Measurements from ENCODE around the gene PIP5K1C. TPM values are rescaled to one million over a fixed set of nuclear protein-coding genes. Genes with fewer than 3 reads are reported as not detected.

The PIP5K1C gene
- total and polyA plus RNA-seq, 9 of the 15 experiments (the other 6 are each of a cell fraction or from before 2014, with no cell fraction given): 0.38 to 22.1 (median 4.1) TPM

DNA sequence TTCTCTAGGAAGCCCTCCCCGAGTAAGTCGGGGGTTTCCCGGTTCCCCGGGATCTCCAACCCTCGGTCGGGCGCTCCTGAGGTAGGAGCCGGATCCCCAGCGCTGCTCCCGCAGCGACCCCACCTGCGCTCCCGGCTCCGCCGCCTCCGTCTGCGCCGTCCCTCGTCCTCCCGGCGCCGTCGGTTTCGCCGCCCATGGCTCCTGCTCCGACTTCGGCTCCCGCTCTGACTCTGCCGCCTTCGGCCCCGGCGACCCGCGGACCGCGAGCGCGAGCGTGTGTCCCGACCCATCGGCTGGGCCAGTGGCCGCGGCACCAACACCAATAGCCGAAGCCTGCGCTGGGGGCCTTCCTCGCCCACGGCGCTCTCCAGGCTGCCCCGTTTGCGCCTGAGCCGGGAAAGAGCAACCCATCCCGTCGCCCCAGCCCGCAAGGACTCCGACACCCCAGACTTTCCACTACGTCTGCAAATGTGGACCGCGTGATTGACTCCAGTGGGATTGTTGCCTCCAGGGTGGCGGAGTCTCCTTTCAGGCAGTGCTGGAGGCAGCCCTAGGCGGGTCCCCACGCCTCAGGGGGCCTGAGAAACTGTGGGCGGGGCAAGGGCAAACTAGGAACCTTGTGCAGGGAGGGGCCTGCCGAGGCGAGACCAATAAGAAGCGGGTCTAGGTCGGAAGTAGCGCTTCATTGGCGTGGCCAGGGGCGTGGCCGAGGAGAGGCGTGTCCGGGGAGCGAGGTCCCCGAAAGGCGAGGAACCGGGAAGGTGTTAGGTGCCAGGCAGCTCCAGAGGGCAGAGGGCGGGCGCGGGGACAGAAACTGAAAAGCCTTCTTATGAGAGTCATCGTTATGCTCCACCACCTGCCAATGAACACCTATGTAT lies 73.6 kb downstream of the PIP5K1C start, which contains the start of gene CACTIN (continued):
- TF ChIP-seq, protein P1, sequence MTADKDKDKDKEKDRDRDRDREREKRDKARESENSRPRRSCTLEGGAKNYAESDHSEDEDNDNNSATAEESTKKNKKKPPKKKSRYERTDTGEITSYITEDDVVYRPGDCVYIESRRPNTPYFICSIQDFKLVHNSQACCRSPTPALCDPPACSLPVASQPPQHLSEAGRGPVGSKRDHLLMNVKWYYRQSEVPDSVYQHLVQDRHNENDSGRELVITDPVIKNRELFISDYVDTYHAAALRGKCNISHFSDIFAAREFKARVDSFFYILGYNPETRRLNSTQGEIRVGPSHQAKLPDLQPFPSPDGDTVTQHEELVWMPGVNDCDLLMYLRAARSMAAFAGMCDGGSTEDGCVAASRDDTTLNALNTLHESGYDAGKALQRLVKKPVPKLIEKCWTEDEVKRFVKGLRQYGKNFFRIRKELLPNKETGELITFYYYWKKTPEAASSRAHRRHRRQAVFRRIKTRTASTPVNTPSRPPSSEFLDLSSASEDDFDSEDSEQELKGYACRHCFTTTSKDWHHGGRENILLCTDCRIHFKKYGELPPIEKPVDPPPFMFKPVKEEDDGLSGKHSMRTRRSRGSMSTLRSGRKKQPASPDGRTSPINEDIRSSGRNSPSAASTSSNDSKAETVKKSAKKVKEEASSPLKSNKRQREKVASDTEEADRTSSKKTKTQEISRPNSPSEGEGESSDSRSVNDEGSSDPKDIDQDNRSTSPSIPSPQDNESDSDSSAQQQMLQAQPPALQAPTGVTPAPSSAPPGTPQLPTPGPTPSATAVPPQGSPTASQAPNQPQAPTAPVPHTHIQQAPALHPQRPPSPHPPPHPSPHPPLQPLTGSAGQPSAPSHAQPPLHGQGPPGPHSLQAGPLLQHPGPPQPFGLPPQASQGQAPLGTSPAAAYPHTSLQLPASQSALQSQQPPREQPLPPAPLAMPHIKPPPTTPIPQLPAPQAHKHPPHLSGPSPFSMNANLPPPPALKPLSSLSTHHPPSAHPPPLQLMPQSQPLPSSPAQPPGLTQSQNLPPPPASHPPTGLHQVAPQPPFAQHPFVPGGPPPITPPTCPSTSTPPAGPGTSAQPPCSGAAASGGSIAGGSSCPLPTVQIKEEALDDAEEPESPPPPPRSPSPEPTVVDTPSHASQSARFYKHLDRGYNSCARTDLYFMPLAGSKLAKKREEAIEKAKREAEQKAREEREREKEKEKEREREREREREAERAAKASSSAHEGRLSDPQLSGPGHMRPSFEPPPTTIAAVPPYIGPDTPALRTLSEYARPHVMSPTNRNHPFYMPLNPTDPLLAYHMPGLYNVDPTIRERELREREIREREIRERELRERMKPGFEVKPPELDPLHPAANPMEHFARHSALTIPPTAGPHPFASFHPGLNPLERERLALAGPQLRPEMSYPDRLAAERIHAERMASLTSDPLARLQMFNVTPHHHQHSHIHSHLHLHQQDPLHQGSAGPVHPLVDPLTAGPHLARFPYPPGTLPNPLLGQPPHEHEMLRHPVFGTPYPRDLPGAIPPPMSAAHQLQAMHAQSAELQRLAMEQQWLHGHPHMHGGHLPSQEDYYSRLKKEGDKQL (CRISPR knock-in tag; IDR thresholded peaks at IDR 0.05; ENCODE audit: borderline replicate concordance): 0 out of 2 replicates have a peak, but pooled peaks have one; percentile 41
- peak; percentile 89 for TF ChIP-seq HCFC1 (IDR thresholded peaks at IDR 0.05; ENCODE audit: low read depth, low read length)
- TF ChIP-seq, protein P2, sequence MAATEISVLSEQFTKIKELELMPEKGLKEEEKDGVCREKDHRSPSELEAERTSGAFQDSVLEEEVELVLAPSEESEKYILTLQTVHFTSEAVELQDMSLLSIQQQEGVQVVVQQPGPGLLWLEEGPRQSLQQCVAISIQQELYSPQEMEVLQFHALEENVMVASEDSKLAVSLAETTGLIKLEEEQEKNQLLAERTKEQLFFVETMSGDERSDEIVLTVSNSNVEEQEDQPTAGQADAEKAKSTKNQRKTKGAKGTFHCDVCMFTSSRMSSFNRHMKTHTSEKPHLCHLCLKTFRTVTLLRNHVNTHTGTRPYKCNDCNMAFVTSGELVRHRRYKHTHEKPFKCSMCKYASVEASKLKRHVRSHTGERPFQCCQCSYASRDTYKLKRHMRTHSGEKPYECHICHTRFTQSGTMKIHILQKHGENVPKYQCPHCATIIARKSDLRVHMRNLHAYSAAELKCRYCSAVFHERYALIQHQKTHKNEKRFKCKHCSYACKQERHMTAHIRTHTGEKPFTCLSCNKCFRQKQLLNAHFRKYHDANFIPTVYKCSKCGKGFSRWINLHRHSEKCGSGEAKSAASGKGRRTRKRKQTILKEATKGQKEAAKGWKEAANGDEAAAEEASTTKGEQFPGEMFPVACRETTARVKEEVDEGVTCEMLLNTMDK (IDR thresholded peaks at IDR 0.05; ENCODE audit: borderline replicate concordance, insufficient read depth, low read depth, low read length, poor library complexity, severe bottlenecking): no peak
- no peak for TF ChIP-seq MECOM (CRISPR knock-in tag; IDR thresholded peaks at IDR 0.05)
- no peak for TF ChIP-seq STAT5A (IDR thresholded peaks at IDR 0.05; ENCODE audit: borderline replicate concordance, low read length)
- TF ChIP-seq EP300 (IDR thresholded peaks at IDR 0.05; ENCODE audit: low read length): 0 out of 2 replicates have a peak, but pooled peaks have one; percentile 23
- no peak for TF ChIP-seq U2AF2 (optimal IDR thresholded peaks at IDR 0.05; ENCODE audit: low read depth, low read length)
- no peak for TF ChIP-seq JUN (IDR thresholded peaks at IDR 0.05; ENCODE audit: borderline replicate concordance, low read depth, low read length)
- TF ChIP-seq JUN (CRISPR knock-in tag; IDR thresholded peaks at IDR 0.05; ENCODE audit: borderline replicate concordance): no peak; the same call in 1 of the 2 replicates
- TF ChIP-seq, protein P3, sequence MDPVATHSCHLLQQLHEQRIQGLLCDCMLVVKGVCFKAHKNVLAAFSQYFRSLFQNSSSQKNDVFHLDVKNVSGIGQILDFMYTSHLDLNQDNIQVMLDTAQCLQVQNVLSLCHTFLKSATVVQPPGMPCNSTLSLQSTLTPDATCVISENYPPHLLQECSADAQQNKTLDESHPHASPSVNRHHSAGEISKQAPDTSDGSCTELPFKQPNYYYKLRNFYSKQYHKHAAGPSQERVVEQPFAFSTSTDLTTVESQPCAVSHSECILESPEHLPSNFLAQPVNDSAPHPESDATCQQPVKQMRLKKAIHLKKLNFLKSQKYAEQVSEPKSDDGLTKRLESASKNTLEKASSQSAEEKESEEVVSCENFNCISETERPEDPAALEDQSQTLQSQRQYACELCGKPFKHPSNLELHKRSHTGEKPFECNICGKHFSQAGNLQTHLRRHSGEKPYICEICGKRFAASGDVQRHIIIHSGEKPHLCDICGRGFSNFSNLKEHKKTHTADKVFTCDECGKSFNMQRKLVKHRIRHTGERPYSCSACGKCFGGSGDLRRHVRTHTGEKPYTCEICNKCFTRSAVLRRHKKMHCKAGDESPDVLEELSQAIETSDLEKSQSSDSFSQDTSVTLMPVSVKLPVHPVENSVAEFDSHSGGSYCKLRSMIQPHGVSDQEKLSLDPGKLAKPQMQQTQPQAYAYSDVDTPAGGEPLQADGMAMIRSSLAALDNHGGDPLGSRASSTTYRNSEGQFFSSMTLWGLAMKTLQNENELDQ (CRISPR knock-in tag; IDR thresholded peaks at IDR 0.05; ENCODE audit: borderline replicate concordance): peak; percentile 55; the same call in 1 of the 2 replicates
- TF ChIP-seq PHF20 (IDR thresholded peaks at IDR 0.05; ENCODE audit: partially characterized antibody): peak; percentile 98
- no peak for TF ChIP-seq SOX6 (IDR thresholded peaks at IDR 0.05)
- peak; percentile 53; the same call in 1 of the 2 replicates for TF ChIP-seq ELF2 (CRISPR knock-in tag; IDR thresholded peaks at IDR 0.05)
- TF ChIP-seq, protein P4, sequence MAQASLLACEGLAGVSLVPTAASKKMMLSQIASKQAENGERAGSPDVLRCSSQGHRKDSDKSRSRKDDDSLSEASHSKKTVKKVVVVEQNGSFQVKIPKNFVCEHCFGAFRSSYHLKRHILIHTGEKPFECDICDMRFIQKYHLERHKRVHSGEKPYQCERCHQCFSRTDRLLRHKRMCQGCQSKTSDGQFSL (CRISPR knock-in tag; IDR thresholded peaks at IDR 0.05): no peak; the same call in 1 of the 2 replicates
- TF ChIP-seq, protein P4 (tag; IDR thresholded peaks at IDR 0.05): no peak
- no peak for TF ChIP-seq SREBF2 (CRISPR knock-in tag; IDR thresholded peaks at IDR 0.05)
